GM19463 (cell line): ENCODE data around the gene SULT1C3.

Experiments
- ATAC-seq: cut with Tn5 transposase; IDR thresholded peaks from one replicate; pipeline ENCODE4 v1.9.1; 2021; ENCODE audit warnings: mild to moderate bottlenecking, moderate library complexity; ENCODE audit not compliant: unreplicated experiment

Gene SULT1C3

DNA sequence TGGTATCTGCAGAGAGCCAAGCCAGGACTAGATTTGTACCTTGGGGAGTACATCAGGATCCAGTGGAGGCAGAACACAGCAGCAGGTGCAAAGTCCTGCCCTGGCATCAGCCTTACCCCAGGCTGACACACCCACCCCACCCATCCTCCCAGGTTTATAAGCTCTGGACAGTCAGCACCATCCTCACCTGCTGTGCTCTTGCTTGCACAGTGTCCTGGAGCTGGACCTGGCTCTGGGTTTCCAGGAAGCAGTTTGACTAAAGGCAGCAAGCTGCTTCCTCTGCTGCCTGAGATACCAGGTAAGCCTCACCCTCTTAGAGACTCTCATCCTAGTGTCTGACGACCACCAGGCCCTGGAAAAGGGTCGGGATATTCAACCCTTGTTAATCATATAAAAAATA is at the start of gene SULT1C3:
TSS of gene SULT1C3 (plus strand) at position 183 of the 400 bp plus-strand sequence. CDS start 7,227 bp downstream, outside the sequence.
- ATAC-seq: no peak

DNA sequence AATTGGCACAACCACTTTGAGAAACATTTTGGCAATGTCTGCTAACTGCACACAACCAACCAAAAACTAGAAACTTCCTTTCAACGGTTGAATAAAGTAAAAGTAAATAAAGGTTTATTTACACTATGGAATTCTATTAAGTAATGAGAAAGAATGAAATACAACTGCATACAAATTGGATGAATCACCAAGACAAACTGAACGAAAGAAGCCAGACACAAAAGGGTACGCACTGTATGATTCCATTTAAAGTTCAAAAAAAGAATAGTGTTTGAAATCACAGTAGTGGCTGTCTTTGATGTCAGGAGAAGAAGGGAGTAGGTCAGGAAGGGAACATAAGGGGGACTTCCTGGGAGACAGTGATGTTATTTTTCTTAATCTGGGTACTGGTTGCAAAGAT is 46.5 kb upstream of the SULT1C3 start:
- ATAC-seq: no peak

DNA sequence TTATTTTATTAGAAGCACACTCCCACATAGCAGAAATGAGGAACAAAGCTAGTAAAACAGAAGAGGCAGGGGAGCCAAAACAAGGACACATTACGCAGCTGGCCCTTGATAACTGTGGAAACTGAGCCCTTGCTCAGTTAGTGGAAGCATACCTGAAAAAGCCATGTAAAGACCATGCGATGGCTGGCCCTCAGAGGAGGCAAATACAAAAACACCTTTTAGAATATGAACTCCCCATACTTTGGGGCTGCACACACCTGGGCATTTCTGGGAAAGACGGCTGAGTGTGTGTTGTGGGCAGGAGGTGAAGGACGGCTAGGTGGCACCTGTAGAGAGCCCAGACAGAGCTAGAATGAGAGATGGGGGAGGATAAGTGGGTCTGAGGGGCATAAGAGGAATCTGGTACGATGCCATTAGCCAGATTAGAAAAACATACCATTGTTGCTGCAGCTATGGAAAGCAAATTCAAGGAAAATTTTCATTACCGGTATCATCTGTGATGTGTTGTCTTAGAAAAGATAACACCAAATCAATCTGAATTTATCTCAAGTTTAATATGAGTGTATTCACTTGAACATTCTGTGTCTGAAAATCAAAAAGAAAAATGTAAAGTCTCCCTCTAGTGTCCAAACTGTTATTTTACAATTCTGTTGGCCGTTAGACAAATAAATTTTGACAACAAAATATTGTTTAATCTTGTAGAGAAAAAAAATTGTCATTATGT is 45.2 kb upstream of the SULT1C3 start:
- no peak for ATAC-seq

DNA sequence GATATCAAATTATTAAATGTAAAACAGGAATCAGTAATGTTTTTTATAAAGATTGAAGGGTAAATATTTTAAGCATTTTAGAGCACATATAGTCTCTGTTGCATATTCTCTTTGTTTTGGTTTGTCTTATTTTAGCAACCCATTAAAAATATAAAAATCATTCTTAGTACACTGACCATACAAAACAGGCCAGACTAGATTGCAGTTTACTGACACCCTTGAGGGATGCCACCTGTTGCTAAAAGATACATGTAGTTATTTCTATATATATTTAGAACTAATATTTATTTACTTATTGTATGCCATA is 44.7 kb upstream of the SULT1C3 start:
- ATAC-seq: no peak

DNA sequence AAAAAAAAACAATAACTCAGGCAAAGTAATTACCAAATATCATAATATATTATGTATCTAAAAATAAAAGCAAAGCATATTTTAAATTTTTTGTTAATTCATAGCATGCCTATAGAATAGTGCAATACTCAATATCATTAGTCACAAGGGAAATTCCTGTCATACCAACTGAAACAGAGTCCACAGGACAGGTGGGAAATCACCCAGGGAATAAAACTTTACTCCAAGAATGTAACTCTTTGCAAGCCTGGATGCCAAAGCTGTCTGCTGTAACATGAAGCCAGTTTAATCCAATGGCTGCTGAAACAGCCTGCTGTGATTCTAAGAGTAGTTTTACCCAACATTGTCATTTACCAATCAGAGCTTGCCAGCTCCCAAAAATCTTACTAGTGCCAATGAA is 40.0 kb upstream of the SULT1C3 start:
- no peak for ATAC-seq

DNA sequence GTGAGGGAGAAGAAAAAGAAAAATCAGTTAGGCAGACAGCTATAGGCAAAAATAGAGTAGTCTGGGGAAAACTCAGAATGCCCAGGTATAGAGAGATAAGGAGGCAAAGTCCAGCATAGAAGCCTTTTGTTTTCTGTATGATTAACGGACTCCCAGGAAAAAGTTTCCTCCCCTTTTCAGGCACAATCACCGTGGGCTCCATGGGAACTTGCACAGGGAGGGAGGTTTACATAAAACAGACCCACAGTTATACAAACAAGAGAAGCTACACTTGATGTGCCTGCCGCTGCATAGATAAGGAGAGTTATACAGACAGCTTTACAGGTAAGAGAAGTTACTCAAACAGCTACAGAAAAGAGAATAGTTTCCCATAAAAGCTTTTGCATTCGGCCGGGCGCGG is 39.2 kb upstream of the SULT1C3 start:
- ATAC-seq: no peak

DNA sequence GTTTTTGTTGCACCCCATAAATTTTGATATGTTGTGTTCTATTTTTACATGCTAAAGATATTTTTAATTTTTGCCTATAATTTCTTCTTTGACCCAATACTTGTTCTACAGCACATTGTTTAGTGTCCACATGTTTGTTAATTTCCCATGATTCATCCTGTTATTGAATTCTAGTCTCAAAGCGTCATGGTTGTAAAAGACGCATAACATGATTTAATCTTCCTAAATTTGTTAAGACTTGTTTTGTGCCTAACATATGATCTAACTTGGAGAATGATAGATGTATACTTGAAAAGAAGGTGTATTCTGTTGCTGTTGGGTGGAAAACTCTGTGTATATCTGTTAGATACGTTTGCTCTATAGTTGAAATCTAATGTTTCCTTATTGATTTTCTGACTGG is 27.1 kb upstream of the SULT1C3 start:
- no peak for ATAC-seq

DNA sequence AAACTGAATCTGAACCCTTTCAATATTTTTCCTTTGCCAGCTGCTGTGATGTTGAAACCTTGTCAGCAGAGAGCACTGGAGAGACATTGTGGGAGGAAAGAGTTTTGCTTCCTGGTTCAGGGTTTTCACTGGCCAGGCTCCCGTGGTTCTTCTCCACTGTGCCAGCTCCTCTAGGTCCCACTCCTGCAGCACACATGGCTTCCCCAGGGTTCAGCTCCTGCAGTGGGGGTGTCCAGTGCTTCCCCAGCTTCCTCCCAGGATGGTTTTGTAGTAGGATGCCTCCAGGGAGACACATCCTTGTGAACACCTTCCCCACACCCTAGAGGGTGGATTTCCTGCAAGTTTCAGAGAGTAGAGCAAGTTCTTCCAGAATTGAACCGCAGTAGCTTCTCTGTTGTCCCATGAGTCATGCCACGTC is 24.0 kb upstream of the SULT1C3 start:
- peak; percentile 62 for ATAC-seq

DNA sequence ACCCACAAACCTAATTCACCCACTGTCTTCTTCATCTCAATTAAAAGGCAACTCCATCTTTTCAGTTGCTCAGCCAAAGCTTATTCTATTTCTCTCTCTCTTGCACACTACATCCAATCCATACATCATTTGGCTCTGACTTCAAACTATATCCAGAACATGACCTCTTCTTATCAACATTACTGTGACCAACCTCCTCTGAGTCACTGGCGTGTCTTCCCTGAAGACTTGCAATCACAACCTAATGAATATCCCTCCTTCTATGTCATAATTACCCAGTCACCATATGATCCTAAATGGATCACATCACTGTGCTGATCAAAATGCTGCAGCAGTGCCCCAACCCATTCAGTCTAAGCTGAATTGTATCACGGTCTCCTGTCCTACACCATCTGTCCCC is 22.6 kb upstream of the SULT1C3 start:
- ATAC-seq: no peak

DNA sequence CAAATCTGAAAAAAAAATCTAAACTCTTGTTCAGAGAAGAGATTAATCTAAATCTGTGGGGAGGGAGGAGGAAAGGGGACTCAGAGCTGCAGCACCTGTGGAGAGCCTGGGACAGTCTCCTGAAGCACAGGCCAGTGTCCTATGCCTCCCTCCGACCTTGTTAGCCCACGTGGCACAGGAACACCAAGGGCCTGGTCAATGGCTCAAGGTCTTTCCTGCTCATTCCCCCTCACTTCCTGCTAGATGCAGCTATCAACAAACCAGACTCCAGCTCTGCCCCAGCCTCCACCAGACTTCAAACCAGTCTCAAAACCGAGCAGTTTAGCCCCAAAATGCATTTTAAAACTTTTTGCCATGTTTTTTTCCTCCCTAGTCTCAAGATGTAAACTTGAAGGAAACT is 20.1 kb upstream of the SULT1C3 start:
- no peak for ATAC-seq

DNA sequence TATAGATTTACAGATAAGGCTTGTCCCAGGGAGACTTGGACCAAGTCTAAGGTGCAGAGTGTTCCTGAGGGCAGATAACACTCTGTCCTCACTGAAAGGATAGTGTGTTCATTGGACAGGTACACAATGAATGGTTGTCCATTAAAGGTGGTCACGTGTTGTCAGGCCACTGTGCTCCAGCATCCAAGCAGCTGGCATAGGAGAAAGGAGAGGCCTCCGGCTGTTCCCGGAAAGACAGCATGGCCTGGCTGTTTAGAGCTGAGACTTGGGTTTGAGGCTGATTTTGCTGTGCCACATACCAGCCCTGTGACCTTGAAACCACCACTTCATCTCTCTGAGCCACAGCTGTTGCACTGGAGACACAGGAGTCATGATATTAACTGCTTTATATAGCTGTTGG is 19.6 kb upstream of the SULT1C3 start:
- ATAC-seq: no peak

DNA sequence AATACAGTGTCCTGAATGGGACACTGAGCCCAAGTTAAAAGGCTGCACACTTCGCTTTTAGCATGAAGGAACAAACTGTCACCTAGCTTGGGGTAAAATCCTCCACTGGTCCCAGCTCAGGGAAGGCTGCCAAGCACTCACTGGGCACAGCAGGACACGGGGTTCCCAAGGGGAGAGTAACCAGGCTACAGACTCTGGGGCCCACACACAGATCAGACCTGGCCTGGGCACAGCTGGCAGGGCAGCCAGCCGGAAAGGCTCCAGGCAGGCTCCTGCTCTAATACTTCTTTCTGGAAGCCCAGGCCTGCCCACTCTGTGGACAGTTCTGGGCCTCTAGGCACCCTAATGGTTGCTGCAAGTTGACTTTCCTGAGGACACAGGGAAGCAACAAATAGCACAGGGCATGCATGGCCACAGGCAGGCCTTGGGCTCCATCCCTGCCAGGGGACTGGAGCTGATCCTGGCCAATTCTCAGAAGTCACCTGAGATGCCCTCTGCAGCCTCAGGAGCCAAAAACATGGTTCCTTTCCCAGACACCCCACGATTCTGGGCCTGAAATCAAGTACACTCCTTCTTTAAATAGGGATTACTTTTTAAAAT is 18.7 kb upstream of the SULT1C3 start:
- no peak for ATAC-seq

DNA sequence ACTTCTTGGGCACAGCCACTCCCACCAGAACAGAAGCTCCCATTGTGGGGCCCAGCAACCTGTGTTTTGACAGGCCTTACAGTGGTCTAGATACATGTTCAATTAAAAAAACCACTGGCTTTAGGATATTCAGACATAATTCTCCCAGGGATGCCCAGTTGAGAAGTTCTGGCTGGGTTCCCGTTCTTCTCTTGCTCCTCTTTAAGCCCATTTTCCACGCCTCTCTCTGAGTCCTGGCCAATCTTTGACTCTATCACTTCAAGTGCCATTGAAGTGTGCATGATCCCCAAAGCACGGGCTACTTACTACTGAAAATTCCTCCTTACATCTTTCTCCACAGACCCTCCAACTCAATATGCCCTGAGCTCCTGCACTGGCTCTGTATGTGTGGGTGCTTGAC is 17.5 kb upstream of the SULT1C3 start:
- ATAC-seq: no peak

DNA sequence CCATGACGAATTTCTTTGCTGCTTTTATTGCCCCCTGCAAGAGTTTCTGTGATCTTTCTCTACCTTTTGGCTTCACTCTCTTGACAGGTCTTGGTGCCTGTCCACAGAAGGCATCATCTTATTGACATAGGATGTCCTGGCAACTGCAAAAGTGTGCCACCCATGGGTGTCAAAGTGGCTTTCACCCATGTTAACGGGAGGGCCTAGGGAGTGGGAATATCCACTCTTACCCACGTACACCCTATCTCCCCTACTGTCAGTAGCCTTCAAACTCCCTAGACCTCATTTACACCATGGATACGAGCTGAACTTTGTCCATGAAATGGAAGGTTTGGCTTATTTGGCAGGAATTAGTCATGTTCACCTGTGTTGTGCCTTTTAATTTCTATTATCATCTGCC is 16.2 kb upstream of the SULT1C3 start:
- no peak for ATAC-seq

DNA sequence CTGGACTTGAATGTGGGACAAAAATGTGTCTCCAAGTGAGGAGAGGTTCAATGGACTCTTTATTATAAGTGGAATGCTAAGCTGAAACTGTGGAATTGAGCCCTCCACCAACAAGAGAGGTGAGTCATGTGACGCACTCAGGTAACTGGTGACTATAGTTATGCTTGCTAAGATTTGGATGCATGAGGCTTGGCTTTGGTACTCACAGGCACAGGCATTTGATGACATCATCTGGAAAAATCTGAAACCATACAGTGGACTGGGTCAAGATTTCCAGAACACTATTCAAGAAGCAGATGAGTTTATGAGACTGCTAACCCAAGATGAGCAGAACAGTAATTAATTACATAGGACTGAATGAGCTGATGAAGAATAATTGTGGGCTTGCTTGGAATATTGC is 15.7 kb upstream of the SULT1C3 start:
- ATAC-seq: no peak

DNA sequence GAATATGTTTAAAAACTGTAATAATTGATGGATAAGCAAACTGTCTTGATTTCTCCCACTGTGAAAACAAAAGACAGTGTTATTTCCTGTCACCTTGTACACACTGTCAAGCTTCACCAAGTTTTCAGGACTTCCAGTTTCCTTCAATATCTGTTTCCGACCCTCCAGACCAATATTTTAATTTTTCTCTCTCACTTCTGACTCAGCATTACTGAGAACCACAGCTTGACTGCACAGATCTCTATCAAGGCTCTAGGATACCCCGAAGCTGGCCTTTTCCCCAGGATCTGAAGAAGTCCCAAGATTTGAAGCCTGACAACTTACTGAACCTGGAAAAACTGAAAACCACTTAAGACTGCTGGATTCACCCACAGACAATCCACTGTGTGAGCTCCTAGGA is 13.2 kb upstream of the SULT1C3 start:
- ATAC-seq: no peak

DNA sequence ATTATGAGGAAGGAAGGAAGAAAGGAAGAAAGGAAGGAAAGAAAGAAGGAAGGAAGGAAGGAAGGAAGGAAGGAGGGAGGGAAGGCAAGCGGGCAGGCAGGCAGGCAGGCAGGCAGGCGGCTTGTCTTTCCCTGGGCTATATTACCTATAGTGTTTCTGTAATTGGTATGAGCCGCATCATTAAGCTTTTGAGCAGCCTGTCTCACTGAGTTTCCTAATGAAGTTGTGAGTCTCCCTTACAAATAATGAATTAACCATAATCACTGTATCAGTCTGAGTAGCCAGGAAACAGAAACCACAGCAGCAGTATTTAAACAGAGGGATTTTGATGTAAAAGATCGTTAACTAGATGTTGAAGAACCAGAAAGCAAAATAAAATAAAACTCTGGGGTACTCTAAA is 11.8 kb upstream of the SULT1C3 start:
- no peak for ATAC-seq

DNA sequence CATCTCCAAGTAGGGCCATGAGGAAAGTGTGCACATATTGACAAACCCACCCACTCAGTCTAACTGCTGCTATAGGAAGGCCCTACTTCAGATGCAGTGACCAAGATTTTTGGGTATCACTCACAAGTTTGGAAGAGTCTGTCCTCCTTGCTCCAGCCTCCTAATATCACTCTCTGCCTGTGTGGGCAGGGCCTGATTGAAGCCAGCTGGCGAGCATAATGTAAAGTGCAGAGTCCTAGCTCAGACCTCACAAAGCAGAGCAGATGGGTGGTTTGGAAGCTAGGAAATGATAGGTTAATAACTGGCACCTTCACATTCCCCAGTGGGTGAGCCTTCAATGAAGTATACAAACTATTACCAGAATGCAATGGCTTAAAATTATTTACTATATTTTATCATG is 11.2 kb upstream of the SULT1C3 start:
- ATAC-seq: no peak

DNA sequence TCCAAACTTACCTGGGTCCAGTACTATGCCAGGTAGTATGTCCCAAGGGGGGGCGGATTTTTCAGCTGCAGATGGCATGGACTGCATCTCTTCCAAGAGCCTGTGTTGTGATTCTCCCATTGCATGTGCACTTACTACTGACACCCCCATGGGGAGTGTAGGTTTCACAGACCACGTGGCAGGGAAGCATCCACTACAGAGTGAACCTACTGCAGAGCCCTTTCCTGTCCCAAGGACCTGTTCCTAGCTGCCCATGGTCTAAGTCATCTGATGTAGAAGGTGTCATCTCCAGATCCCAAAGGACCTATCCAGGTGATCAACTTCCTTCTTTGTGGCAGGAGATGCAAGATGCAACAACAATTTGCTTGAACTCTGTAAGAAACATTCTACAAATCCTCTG is 9.9 kb upstream of the SULT1C3 start:
- no peak for ATAC-seq

DNA sequence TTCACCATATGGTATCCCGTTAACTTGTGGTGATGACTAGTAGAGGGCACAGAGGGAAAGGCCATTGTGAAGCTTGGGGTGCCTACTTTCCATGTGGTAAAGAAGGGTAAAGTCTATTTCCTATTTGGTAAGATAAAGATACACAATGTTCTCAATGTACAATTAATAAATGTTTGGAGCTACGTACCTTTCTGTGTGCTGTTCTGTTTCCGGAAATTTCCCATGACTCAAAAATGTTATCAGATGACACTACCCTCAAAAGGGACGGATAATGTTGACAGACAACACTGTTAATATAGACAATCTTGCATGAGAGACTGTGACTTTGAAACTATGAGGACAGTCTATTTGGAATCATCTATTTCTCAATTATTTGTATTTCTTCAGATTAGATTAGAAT is 4.2 kb upstream of the SULT1C3 start:
- no peak for ATAC-seq

DNA sequence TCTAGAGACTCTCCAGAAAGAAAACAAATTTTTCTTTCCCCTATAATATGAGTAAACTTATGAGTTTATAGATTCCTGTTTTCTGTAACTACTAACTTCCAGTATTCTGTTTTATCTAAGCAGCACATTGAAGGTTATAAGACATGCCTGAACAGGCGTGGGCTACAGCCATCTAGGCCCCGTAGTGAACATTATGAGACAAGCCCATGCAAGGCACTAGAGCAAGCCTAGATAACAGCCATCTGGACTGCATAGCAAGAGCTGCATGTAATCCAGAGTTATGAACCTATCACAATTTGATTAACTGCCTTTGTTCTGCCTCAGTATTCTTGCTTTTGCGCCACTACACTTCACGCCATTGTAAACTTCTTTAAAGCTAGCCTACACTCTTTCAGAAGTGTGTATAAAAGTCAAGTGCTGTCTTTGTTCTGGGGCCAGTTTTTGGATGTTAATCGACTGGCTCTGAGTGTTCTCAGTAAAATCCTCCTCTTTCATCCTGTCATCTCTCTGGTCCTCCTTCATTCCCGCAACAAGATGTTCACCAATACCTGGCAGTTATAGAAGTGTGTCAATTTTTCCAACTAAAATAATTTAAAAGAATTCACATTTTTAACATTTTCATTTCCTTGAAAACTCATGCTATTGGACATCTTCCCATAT is 3.0 kb upstream of the SULT1C3 start:
- ATAC-seq: no peak

DNA sequence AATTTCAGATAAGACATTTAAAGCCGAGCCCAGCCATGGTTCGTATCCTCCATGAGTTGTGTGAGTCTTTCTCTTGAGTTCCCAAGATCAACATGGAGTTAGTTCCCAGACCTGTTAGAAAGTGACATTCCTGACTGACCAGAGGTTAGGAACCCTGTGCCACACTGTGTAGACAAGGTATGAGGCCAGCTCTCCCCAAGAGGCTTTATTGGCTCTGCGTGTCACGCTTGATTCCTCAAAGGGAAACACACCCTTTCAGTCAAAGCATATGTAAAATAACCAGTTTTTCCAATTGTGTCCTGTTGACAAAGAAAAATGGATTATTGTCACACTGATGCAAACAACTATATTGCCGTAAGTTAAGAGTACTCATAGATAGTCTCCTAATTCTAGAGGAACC is 1.2 kb downstream of the SULT1C3 start:
- no peak for ATAC-seq

DNA sequence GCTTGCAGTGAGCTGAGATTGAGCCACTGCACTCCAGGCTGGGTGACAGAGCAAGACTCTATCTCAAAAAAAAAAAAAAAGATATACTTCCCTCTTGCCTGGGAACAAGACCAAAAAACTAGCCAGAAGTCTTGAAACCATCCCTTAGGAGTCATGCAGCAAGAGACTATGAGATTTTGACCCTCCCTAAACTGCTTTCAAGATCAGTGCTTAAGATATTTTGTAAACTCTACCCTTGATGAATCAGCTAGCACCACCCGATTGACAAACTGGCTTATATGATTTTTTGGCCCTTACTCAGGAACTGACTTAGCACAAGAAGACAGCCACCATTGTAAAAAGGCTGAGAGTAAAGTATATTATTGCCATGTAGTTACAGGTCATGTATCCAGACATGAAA is 3.8 kb downstream of the SULT1C3 start:
- ATAC-seq: no peak
